ENCODE results near the gene NUFIP1. TPM values are rescaled to one million over a fixed set of nuclear protein-coding genes. Genes with fewer than 3 reads are reported as not detected.
"Not testable (repeated sequence)": the region's sequence is repeated elsewhere in the genome, so short reads cannot be mapped to it uniquely, and the experiment has no call there.

Gene NUFIP1
- total and polyA plus RNA-seq, 4 donors = 0.92 to 2.0 (median 1.7) TPM

GRCh38 chr13:44943411-44943810 is 45.9 kb downstream of the NUFIP1 start:
- DNase-seq (ENCODE audit: low spot score); H3K9ac ChIP-seq (ENCODE audit: low read depth in 1 of 2, low read length in 2 of 2); H3K36me3 ChIP-seq (ENCODE audit: control insufficient read depth in 4 of 4, insufficient read depth in 3 of 4, low read depth in 1 of 4, low read length in 3 of 4); H3K4me1 ChIP-seq (ENCODE audit: control insufficient read depth in 4 of 4, insufficient read depth in 4 of 4, low read length in 3 of 4); H3K9me3 ChIP-seq (ENCODE audit: control insufficient read depth in 4 of 4, low read length in 3 of 4); H3K27me3 ChIP-seq (ENCODE audit: control insufficient read depth in 4 of 4, insufficient read depth in 4 of 4, low read length in 3 of 4); H3K27ac ChIP-seq (ENCODE audit: low read depth in 1 of 2, low read length in 2 of 2); H3K4me3 ChIP-seq (ENCODE audit: low read depth in 1 of 3, low read length in 3 of 3): not testable (repeated sequence)
- WGBS = 72% methylated on average over 4 of the region's 4 CpGs

GRCh38 chr13:44938854-44939253 is 50.4 kb downstream of the NUFIP1 start:
- Histone ChIP-seq H3K4me3 (ENCODE audit: low read depth in 1 of 3, low read length in 3 of 3) (no peak overlapping the region), H3K9ac (ENCODE audit: low read depth in 1 of 2, low read length in 2 of 2) (no peak overlapping the region), H3K27me3 (ENCODE audit: control insufficient read depth in 4 of 4, insufficient read depth in 4 of 4, low read length in 3 of 4) (no peaks in the 10 kb centered on the region), H3K4me1 (ENCODE audit: control insufficient read depth in 4 of 4, insufficient read depth in 4 of 4, low read length in 3 of 4) (peaks cover 0 to 1% (median 0%) of the 10 kb centered on the region in 4 donors), H3K36me3 (ENCODE audit: control insufficient read depth in 4 of 4, insufficient read depth in 3 of 4, low read depth in 1 of 4, low read length in 3 of 4) (peaks cover 0 to 5% (median 2%) of the 10 kb centered on the region in 4 donors), H3K27ac (ENCODE audit: low read depth in 1 of 2, low read length in 2 of 2) (no peak overlapping the region), H3K9me3 (ENCODE audit: control insufficient read depth in 4 of 4, low read length in 3 of 4) (no peaks in the 10 kb centered on the region)
- TF ChIP-seq HNF4A (conservative IDR thresholded peaks at IDR 0.05) (no peak), MAX (IDR thresholded peaks at IDR 0.05) (no peak), TAF1 (conservative IDR thresholded peaks at IDR 0.05) (no peak), HNF4G (IDR thresholded peaks at IDR 0.05) (no peak)
- DNase-seq (ENCODE audit: low spot score) = no peak
- WGBS = 90% methylated on average over 2 of the region's 2 CpGs

- no peak for DNase-seq (ENCODE audit: low spot score)
- no peaks in the 10 kb centered on the region for H3K27me3 ChIP-seq (ENCODE audit: control insufficient read depth in 4 of 4, insufficient read depth in 4 of 4, low read length in 3 of 4)
- WGBS = 88% methylated on average over 1 of the region's 1 CpG
- H3K4me1 ChIP-seq (ENCODE audit: control insufficient read depth in 4 of 4, insufficient read depth in 4 of 4, low read length in 3 of 4) = peaks cover 0 to 1% (median 0%) of the 10 kb centered on the region in 4 donors
- no peak for TF ChIP-seq NR2F2 (IDR thresholded peaks at IDR 0.05)
- no peak for TF ChIP-seq HNF4G (IDR thresholded peaks at IDR 0.05)
- TF ChIP-seq ZBTB33 (IDR thresholded peaks at IDR 0.05) = no peak
- no peak for TF ChIP-seq FOXA2 (IDR thresholded peaks at IDR 0.05)
- TF ChIP-seq SP1 (IDR thresholded peaks at IDR 0.05) = no peak
- no peak for TF ChIP-seq RAD21 (IDR thresholded peaks at IDR 0.05)
- no peak for TF ChIP-seq TAF1 (conservative IDR thresholded peaks at IDR 0.05)
- no peak for TF ChIP-seq REST (IDR thresholded peaks at IDR 0.05)
- TF ChIP-seq YY1 (IDR thresholded peaks at IDR 0.05) = no peak
- TF ChIP-seq JUND (IDR thresholded peaks at IDR 0.05) = no peak
- TF ChIP-seq EGR1 (IDR thresholded peaks at IDR 0.05; ENCODE audit: low read depth in 2 of 2) = no peak
- H3K9me3 ChIP-seq (ENCODE audit: control insufficient read depth in 4 of 4, low read length in 3 of 4) = no peaks in the 10 kb centered on the region
- H3K36me3 ChIP-seq (ENCODE audit: control insufficient read depth in 4 of 4, insufficient read depth in 3 of 4, low read depth in 1 of 4, low read length in 3 of 4) = no peaks in the 10 kb centered on the region
- H3K27ac ChIP-seq (ENCODE audit: low read depth in 1 of 2, low read length in 2 of 2) = no peak overlapping the region
- H3K9ac ChIP-seq (ENCODE audit: low read depth in 1 of 2, low read length in 2 of 2) = no peak overlapping the region
- no peak overlapping the region for H3K4me3 ChIP-seq (ENCODE audit: low read depth in 1 of 3, low read length in 3 of 3)
Measured at GRCh38 chr13:44936246-44936645, 53.0 kb downstream of the NUFIP1 start.
